GM23338 (cell line): ENCODE data around the gene TSR1. TPM values are rescaled to one million over a fixed set of nuclear protein-coding genes. Genes with fewer than 3 reads are reported as not detected.
A peak's percentile ranks its signal among the peaks of the same experiment; 100 is the strongest.

ENCODE experiments used
- ATAC-seq: fragments of 200-7000 bp; cut with Tn5 transposase; 3 replicates; pipeline ENCODE4 v1.9.1; 2020
- DNase-seq: peaks from one replicate; pipeline ENCODE4 v3.0.0-alpha.2; 2015; ENCODE audit warnings: low spot score
- H2AFZ ChIP-seq: fragments of 200-600 bp; sonication (generic); 2 replicates; pipeline ENCODE4 v1.8.0; 2016; ENCODE audit warnings: antibody characterized with exemption, mild to moderate bottlenecking, moderate library complexity
- H3F3A ChIP-seq: fragments of 200-600 bp; sonication (generic); replicated peaks from 2 replicates; pipeline ENCODE4 v1.8.0; 2017; ENCODE audit warnings: antibody characterized with exemption, mixed run types, low read depth
- H3K27ac ChIP-seq: fragments of 200-600 bp; sonication (generic); 2 replicates; pipeline ENCODE4 v1.6.1; 2016; ENCODE audit warnings: low read depth
- H3K27me3 ChIP-seq: fragments of 200-600 bp; sonication (generic); 2 replicates; pipeline ENCODE4 v1.8.0; 2016; ENCODE audit warnings: mild to moderate bottlenecking, mixed run types, moderate library complexity; ENCODE audit not compliant: insufficient read depth
- H3K36me3 ChIP-seq: fragments of 200-600 bp; sonication (generic); 2 replicates; pipeline ENCODE4 v1.8.0; 2016; ENCODE audit warnings: mild to moderate bottlenecking; ENCODE audit not compliant: insufficient read depth
- H3K4me1 ChIP-seq: fragments of 200-600 bp; sonication (generic); 2 replicates; pipeline ENCODE4 v1.8.0; 2016; ENCODE audit warnings: mild to moderate bottlenecking, moderate library complexity; ENCODE audit not compliant: insufficient read depth
- H3K4me2 ChIP-seq: fragments of 200-600 bp; sonication (generic); 2 replicates; pipeline ENCODE4 v1.7.1; 2017; ENCODE audit warnings: mixed run types
- H3K4me3 ChIP-seq: fragments of 200-600 bp; sonication (generic); 2 replicates; pipeline ENCODE4 v1.6.1; 2016; ENCODE audit warnings: mixed run types
- H3K79me2 ChIP-seq: fragments of 200-600 bp; sonication (generic); replicated peaks from 2 replicates; pipeline ENCODE4 v1.8.0; 2017; ENCODE audit warnings: mild to moderate bottlenecking; ENCODE audit not compliant: insufficient read depth
- H3K9me2 ChIP-seq: fragments of 200-600 bp; sonication (generic); 2 replicates; pipeline ENCODE4 v1.8.0; 2017; ENCODE audit not compliant: insufficient read depth
- H4K20me1 ChIP-seq: fragments of 200-600 bp; sonication (generic); replicated peaks from 2 replicates; pipeline ENCODE4 v1.8.0; 2017; ENCODE audit warnings: mild to moderate bottlenecking; ENCODE audit not compliant: insufficient read depth
- H3K27ac Mint-ChIP-seq: 2 replicates; pipeline ENCODE4 v1.8.0; 2020; ENCODE audit warnings: inconsistent platforms, mild to moderate bottlenecking, moderate library complexity, mixed read lengths
- H3K27me3 Mint-ChIP-seq: 3 replicates; pipeline ENCODE4 v1.8.0; 2022; ENCODE audit warnings: low read depth, mild to moderate bottlenecking, moderate library complexity, mixed read lengths, inconsistent platforms; ENCODE audit not compliant: insufficient read depth, poor library complexity
- H3K36me3 Mint-ChIP-seq: 3 replicates; pipeline ENCODE4 v1.8.0; 2021; ENCODE audit warnings: low read depth, mild to moderate bottlenecking, inconsistent platforms, moderate library complexity, mixed read lengths
- H3K4me1 Mint-ChIP-seq: 3 replicates; pipeline ENCODE4 v1.8.0; 2020; ENCODE audit warnings: mild to moderate bottlenecking, inconsistent platforms, mixed read lengths
- H3K4me3 Mint-ChIP-seq: 3 replicates; pipeline ENCODE4 v1.8.0; 2021; ENCODE audit warnings: moderate library complexity, mild to moderate bottlenecking, inconsistent platforms, mixed read lengths
- H3K9me3 Mint-ChIP-seq: 3 replicates; pipeline ENCODE4 v1.8.0; 2020; ENCODE audit warnings: moderate library complexity, mild to moderate bottlenecking, inconsistent platforms, mixed read lengths
- CTCF ChIP-seq, 2 experiments: fragments of 200-600 bp in 1 of 2; sonication (generic) in 1 of 2; conservative IDR thresholded peaks; 2 replicates each; pipeline versions ENCODE4 v1.5.1 to v1.6.1; 2016 to 2017; ENCODE audit warnings: antibody characterized with exemption in 2 of 2, low read depth in 2 of 2, mild to moderate bottlenecking in 2 of 2, moderate library complexity in 1 of 2
- JUNB ChIP-seq: IDR thresholded peaks from one replicate; pipeline ENCODE4 v1.6.1; 2016; ENCODE audit warnings: antibody characterized with exemption; ENCODE audit not compliant: unreplicated experiment
- ZNF462 ChIP-seq: fragments of 250-450 bp; sonication (Bioruptor Pico); IDR thresholded peaks from 2 replicates; pipeline ENCODE4 v1.5.0; 2020; ENCODE audit warnings: mild to moderate bottlenecking, moderate library complexity
- polyA plus RNA-seq: library from polyadenylated mRNA; unstranded; fragments of >200 nt; fragmentation: Nextera tagmentation; extraction: Ambion mirVana; gene quantifications from 2 replicates; pipeline ENCODE4 v1.2.1, GENCODE V29; 2016
- total RNA-seq: library from RNA; depleted of rRNA; stranded (reverse); fragments of >200 nt; shearing (Covaris generic); gene quantifications from 2 replicates; pipeline ENCODE4 v1.2.3, GENCODE V29; 2014

The TSR1 gene
- total and polyA plus RNA-seq, 2 experiments from 2014 or later = 36.9 to 108 TPM

- no peak for TF ChIP-seq ZNF462 (CRISPR knock-in tag)
Observed at GRCh38 chr17:2368359-2368758, 32.1 kb upstream of the TSR1 start (continued).

GRCh38 chr17:2366747-2367494, 30.7 kb upstream of the TSR1 start:
- Histone ChIP-seq H4K20me1 (no peaks in the 10 kb centered on the region; the same call in 1 of the 2 replicates), H3K27ac (no peak overlapping the region), H2AFZ (no peak overlapping the region), H3K9me2 (no peaks in the 10 kb centered on the region), H3K4me3 (no peak overlapping the region), H3F3A (0 out of 2 replicates have a peak, but pooled peaks cover 3% of the 10 kb centered on the region), H3K4me1 (no peaks in the 10 kb centered on the region; the same call in 1 of the 2 replicates), H3K4me2 (no peak overlapping the region), H3K79me2 (no peaks in the 10 kb centered on the region), H3K27me3 (no peaks in the 10 kb centered on the region), H3K36me3 (no peaks in the 10 kb centered on the region)
- H3K9me3 Mint-ChIP-seq = no peaks in the 10 kb centered on the region
- 0 out of 3 replicates have a peak, but pooled peaks cover 3% of the 10 kb centered on the region for H3K36me3 Mint-ChIP-seq
- H3K4me3 Mint-ChIP-seq = no peak overlapping the region
- ATAC-seq (peak; percentile 68), DNase-seq (peak; percentile 74)
- no peak overlapping the region; the same call in 1 of the 2 replicates for H3K27ac Mint-ChIP-seq
- H3K27me3 Mint-ChIP-seq = peaks cover 18% of the 10 kb centered on the region
- TF ChIP-seq JUNB = no peak
- TF ChIP-seq CTCF (conservative IDR thresholded peaks at IDR 0.05; ENCODE audit: low read depth in 2 of 2) = peak; percentile 59 to 82
- H3K4me1 Mint-ChIP-seq = peaks cover 17% of the 10 kb centered on the region
